ENCODE data around the gene NXF3.
"Not testable (repeated sequence)": the region's sequence is repeated elsewhere in the genome, so short reads cannot be mapped to it uniquely, and the experiment has no call there.

Gene NXF3, protein sequence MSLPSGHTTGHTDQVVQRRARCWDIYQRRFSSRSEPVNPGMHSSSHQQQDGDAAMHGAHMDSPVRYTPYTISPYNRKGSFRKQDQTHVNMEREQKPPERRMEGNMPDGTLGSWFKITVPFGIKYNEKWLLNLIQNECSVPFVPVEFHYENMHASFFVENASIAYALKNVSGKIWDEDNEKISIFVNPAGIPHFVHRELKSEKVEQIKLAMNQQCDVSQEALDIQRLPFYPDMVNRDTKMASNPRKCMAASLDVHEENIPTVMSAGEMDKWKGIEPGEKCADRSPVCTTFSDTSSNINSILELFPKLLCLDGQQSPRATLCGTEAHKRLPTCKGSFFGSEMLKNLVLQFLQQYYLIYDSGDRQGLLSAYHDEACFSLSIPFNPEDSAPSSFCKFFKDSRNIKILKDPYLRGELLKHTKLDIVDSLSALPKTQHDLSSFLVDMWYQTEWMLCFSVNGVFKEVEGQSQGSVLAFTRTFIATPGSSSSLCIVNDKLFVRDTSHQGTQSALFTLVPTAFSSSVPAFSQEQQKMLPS

DNA sequence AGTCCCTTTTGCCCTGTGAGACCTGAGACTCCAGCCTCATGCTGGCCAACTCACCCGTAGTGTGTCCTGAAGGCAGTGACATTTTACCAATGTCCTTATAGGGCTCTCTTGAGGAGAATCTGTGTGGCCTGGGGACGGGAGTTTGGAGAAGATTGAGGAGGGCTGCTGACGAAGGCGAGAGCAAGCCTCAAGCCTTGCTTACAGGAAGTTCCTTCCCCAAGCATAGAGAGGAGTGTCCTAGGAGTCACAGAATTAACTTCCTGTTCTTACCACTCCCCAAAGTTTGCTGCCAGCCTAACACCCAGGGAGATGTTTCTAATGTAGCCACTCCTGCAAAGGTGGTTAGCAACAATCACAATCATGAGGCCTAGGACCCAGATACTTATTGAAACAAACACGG, at the start of gene NXF3:
NXF3 (minus strand) TSS at position 202 of the 400 bp plus-strand sequence; CDS start at position 82, 120 bp downstream.
- DNase-seq = no peak

DNA sequence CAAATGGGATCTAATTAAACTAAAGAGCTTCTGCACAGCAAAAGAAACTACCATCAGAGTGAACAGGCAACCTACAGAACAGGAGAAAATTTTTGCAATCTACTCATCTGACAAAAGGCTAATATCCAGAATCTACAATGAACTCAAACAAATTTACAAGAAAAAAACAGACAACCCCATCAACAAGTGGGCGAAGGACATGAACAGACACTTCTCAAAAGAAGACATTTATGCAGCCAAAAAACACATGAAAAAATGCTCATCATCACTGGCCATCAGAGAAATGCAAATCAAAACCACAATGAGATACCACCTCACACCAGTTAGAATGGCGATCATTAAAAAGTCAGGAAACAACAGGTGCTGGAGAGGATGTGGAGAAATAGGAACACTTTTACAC, 43.6 kb upstream of the NXF3 start:
- DNase-seq = not testable (repeated sequence)

DNA sequence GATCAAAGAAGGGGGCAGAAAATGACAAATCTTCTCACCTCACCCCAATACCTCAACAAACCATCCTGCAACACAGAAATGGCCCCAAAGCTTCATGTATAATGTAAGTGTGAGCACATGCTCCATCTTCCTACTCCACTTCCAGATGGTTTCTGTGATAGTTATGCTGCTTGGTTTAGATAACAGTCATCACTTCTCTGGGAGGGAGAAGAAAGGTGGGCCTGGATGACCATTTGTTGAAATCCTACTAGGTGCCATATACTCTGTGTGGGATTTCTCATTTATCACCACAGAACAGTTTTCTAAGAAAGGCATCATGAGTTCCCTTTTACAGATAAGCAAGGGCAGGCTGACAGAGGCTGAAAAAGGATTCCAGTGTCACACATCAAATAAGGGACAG, 31.3 kb upstream of the NXF3 start:
- DNase-seq = no peak

DNA sequence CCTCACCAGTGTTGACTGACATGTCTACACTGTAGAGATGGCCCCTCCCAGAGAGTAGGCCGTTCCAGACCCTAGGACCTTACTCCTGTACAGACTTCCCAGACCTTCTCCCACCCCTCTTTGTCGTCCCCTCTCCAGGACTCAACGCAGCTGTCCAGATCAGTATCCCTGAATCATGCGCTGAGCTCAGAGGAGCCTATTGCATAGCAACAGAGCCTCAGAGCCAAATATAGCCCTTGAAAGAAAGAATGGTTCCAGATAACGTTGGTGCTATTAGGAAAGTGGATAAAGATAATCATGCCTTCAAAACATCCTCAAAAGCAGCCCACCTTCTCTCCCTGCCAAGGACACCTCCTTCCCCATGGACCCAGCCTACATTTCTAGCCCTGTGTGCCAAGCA, 27.8 kb upstream of the NXF3 start:
- DNase-seq = no peak

DNA sequence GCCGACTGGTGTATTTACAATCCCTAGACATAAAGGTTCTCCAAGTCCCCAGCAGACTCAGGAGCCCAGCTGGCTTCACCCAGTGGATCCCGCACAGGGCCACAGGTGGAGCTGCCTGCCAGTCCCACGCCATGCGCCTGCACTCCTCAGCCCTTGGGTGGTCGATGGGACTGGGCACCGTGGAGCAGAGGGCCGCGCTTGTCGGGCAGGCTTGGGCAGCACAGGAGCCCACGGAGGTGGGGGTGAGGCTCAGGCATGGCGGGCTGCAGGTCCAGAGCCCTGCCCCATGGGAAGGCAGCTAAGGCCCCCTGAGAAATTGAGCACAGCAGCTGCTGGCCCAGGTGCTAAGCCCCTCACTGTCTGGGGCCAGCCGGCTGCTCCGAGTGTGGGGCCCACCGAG, 24.0 kb upstream of the NXF3 start:
- not testable (repeated sequence) for DNase-seq

DNA sequence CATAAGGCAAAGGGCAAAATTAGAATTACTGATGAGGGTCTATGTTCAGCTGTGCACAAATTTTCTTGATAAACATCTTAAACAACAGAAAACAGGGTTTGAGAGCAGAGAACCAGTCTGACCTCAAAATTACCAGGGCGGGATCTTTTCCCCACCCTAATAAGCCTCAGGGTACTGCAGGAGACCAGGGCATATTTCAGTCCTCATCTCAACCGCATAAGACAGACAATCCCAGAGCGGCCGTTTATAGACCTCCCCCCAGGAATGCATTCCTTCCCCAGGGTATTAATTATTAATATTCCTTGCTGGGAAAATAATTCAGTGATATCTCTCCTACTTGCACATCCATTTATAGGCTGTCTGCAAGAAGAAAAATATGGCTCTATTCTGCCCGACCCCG, 16.6 kb upstream of the NXF3 start:
- DNase-seq = not testable (repeated sequence)

DNA sequence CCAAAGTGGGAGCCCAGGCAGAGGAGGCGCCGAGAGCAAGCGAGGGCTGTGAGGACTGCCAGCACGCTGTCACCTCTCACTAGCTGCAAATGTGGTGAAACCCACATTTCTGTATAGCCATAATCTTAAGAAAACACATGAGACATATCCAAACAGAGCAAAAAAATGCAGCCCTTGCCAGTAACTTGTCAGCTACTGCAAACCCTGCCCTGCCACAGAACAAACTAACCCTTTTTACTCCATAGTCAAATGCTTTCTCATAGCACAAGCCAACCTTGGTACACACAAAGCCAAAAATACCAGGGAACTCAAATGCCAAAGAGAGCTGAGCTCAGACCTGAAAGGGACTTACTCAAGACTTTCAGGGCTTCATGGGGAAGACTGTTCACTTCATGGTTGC, 14.9 kb upstream of the NXF3 start:
- no peak for DNase-seq

DNA sequence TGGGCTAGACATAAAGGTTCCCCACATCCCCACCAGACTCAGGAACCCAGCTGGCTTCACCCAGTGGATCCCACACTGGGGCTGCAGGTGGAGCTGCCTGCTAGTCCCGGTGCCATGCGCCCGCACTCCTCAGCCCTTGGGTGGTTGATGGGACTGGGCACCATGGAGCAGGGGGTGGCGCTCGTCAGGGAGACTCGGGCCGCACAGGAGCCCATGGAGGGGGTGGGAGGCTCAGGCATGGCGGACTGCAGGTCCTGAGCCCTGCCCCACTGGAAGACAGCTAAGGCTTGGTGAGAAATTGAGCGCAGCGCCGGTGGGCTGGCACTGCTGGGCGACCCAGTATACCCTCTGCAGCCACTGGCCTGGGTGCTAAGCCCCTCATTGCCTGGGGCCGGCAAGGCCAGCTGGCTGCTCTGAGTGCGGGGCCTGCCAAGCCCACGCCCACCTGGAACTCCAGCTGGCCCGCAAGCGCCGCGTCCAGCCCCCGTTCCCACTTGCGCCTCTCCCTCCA, 14.3 kb upstream of the NXF3 start:
- not testable (repeated sequence) for DNase-seq

DNA sequence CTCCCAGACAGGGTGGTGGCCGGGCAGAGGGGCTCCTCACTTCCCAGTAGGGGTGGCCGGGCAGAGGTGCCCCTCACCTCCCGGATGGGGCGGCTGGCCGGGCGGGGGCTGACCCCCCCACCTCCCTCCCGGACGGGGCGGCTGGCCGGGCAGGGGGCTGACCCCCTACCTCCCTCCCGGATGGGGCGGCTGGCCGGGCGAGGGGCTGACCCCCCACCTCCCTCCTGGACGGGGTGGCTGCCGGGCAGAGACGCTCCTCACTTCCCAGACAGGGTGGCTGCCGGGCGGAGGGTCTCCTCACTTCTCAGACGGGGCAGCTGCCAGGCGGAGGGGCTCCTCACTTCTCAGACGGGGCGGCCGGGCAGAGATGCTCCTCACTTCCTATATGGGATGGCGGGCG, 11.4 kb upstream of the NXF3 start:
- DNase-seq = not testable (repeated sequence)

DNA sequence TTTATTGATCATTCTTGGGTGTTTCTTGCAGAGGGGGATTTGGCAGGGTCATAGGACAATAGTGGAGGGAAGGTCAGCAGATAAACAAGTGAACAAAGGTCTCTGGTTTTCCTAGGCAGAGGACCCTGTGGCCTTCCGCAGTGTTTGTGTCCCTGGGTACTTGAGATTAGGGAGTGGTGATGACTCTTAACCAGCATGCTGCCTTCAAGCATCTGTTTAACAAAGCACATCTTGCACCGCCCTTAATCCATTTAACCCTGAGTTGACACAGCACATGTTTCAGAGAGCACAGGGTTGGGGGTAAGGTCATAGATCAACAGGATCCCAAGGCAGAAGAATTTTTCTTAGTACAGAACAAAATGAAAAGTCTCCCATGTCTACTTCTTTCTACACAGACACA, 10.9 kb upstream of the NXF3 start:
- DNase-seq = not testable (repeated sequence)

DNA sequence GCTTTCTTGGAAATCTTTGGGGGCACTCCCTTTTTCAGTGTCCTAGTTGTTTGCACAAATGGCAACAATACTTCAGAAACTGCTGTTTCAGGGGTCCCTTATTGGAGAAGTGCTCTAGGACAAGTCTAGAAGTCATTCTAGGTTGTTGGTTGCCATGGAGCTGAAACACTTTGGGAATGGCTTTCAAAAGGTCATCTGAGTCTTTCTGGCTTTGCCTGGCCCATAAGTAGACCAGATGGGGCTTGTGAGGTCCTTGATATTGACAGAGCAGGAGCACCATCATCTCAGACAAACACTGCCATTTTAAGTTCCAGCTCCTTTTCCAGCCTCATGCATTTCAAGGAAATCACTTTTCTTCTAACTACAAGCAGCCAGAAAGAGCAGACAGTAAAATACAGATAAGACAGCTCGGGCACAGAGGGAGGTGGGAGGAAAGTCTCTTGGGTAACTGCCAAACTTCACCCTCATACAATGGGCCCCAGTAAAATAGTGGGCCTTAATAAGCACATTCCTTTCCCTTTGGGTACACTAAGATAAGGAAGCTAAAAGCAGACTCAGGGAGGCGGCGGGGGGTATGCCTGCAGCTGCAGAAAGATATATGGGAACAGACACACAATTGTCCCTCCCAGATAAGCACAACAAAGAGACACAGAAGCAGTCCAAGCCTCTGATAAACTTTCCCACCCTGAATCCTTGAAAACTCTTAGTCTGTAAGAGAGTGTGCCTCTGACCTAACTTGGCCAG, 8.5 kb upstream of the NXF3 start:
- no peak for DNase-seq

DNA sequence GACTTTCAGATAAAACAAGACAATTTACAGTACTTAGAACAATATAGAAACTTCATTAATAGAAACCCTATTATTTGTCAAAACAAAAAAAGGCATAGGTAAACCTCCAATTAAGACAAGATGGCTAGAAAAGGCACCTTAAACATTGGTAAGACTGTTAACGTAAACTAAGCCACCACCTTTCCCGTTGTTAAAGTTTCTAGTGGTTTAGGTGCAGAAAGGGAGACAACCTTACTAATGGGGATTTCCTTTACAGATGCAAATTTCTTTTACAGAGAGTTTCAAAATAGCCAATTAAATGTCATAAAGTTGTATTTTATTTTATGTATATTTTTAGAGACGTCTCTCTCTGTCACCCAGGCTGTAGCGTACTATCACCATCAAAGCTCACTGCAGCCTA, 7.5 kb upstream of the NXF3 start:
- DNase-seq = no peak

DNA sequence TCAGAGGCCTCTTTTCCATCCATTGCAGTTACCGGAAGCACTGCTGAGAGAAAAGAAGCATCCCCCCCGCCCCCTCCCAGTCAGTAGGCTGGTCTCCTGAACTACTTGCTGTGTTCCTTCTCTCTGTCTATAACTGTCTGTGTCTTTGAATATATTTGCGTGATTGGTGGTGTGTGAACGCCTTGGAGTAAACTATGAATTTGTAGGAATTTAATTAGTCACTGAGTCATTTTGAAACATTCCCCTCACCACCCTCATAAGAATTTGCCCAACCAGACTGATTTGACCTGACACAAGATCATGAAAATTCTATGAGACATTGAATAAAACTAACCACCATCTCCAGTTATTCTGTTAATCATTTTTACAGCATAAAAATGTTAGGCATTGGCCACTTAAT, 6.7 kb upstream of the NXF3 start:
- no peak for DNase-seq

DNA sequence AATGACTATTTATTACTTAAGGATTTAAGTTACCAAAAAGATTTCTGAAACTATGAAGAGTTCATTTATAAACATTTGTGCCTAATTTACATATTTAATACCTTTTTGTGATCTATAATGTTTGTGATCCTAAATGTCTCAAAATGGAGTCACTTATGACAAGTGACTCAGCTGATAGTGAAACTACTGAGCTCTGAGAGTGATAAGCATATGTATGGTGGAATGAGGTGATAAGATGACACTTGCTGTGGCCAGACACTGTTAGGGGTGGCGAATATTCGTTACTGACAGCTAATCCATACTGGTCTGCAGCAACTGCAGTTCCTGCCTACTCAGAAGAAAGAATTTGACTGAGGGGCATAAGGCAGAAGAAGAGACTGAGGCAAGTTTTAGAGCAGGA, 5.5 kb upstream of the NXF3 start:
- no peak for DNase-seq

DNA sequence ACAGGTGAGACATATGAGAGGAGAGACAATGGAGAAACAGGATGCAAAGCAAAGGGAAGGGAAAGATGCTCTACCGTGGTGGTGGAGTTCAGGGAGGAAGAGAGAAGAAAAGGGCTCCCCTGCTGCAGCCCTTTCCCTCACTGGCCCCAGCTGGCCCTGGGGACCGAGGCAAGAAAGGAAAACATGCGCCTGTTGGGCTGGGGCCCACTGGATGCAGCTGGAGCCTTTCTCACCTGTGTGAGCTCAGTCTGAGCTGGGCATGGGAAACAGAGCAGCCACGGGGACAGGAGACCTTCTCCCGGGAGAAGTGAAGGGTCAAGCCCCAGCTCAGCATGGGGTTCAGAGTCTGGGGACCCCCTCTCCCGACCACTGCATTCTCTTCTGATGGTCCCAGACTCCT, 11.9 kb downstream of the NXF3 start:
- no peak for DNase-seq

DNA sequence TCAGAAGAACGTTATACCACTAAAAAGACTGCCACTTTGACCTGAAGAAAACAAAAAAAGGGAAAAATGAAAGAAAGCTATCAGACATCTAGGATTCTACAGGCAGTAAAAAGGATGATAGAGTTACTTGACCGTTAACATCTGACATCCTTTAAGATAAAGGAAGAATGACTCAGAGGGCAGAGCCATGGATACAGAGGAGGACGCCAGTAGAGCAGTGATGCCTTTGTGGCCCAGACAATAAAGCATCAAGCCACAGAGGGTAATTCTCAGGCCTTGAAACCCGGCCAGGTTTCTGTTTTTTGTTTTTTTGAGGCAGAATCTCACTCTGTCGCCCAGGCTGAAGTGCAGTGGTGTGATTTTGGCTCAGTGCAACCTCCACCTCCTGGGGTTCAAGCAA, 19.5 kb downstream of the NXF3 start:
- no peak for DNase-seq

DNA sequence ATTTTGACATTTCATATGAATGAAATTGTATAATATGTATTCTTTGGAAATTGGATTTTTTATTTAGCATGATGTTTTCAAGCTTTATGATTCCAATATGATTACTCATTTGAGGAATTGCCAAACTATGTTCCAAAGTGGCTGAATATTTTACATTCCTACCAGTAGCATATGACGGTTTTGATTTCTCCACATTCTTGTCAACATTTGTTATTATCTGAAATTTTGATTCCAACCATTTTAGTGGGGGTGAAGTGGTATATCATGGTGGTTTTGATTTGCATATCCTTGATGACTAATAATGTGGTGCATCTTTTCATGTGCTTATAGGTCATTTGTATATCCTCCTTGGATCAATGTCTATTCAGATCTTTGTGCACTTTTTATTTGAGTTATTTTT, 26.3 kb downstream of the NXF3 start:
- no peak for DNase-seq

DNA sequence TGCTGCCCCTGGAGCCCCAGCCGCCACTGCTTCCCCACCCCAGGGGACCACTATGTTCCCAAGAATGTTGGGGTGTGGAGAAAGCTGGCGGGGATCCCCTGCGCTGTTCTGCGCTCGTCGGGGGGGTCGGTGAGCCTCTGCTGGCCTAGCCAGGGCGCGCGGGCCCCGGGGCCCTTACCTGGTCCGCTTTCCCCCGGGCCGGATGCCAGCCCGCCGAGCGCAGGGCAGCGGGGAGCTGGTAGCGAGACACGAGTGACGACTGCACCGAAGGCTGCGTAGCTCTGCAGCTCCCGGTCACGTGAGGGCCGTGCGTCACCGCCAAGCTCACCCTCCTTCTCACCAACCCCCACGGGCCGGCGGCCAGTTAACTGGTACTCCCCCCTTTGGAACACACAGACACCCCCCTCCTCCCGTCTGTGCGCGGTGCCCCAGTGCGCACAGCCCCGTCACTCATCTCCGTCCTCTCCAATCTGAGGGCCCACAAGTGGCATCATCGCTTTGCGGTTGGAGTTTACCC, 29.0 kb downstream of the NXF3 start, which contains the start of gene BEX1:
BEX1 (minus strand) TSS at position 254 of the 517 bp plus-strand sequence. CDS start 897 bp downstream, outside the sequence.
- peak in 49 of 51 donors; percentile 3 to 89 (median 73) for DNase-seq

DNA sequence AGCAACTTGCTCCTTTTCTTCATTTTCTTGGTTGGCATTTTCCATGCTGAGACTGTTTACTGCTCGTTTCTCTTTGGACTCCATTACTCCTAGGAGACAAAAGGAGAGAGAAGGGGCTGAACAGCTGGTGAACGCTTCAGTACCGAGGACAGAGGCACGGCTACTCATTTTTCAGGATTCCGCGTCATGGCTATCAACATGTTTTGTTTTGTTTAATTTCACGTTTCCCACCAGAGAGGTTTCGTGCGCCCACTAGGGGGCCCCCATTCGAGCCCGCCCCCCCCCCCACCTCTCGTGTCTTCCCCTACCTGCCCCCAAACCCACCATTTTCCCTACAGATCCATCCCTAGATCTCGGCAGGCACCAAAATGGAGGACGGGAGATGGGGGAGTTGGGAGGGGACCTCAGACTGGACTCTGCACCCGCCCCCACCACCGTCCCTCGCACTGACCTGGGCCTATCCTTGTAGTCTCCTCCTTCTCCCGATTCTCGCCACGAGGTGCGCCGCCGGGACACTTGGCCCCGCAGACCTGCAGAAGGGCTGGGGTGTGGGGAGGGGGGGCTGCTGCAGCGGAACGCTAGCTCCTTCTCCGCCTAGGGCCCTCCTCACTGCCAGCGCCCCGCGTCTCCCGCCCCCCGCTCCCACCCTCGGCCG, 29.6 kb downstream of the NXF3 start:
- peak in 35 of 51 donors; percentile 0 to 45 (median 13) for DNase-seq

DNA sequence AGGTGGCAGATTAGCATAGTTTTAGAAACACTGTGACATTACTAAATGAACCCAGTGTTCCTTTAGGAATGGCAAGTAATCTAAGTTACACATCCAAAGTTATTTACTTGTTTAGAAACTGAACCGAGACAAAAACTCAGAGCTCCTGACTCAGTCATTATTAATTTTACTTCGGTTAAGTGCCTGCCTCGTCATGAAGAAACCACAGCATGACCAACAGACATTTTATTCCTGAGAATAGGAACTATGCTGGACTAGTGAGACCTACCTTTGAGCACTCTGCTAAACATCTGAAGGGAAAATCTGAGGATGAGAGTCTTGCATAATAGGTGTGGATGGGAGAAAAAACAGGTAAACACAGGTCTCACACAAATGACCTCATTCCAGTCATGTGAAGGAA, 31.5 kb downstream of the NXF3 start:
- DNase-seq = no peak

DNA sequence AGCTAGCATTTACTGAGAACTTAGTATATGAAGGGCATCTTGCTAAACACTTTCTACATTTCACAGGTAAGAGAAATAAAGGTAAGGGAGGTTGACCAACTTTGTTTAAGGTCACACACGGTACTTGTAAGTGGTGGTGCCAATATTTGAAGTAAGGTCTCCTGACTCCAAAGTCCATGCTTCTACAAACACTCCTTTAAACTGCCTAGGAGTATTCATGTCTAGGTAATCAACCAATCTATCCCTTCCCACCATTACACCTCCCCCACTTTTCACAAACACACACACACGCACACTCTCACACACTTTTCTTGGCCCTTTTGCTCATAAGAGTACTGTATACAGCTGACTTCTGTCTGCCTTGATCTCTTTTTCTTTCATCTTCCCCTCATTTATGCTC, 36.0 kb downstream of the NXF3 start:
- DNase-seq = no peak

DNA sequence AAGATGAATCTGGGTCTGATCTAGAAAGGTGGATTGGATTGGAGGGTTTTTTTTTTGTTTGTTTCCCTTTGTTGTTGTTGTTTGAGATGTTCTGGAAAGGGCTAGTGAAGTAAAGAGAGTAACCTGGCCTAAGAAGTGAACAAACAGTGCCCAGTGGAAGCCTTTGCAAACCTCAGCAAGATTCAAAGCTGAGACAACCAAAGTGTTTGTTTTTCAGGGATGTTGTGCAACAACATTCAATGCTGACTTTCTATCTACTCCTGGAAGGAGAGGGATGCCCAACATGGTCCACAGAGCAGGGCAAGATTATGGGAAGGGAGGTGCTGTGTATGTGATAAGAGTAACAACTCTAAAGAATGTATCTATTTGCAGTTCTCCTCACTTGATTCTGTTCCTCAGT, 40.3 kb downstream of the NXF3 start:
- DNase-seq = no peak

Measured in hypothalamus (tissue), 51 donors.